Endometrial microvascular endothelial cells (primary cell): ENCODE results near the gene CHRND. TPM values are rescaled to one million over a fixed set of nuclear protein-coding genes. Genes with fewer than 3 reads are reported as not detected.
"Not testable (repeated sequence)": the region's sequence is repeated elsewhere in the genome, so short reads cannot be mapped to it uniquely, and the experiment has no call there.

Experiments used
- in situ Hi-C: cut with HindIII; loops from 2 replicates; pipeline ENCODE4 v1.10.0; 2017; ENCODE audit warnings: low sequenced_read_pairs, low pct_unique_long_range_greater_than_20kb; ENCODE audit errors: inconsistent ontology term
- total RNA-seq: library from RNA; depleted of rRNA; stranded (reverse); fragments of >200 nt; gene quantifications from one replicate; pipeline ENCODE4 v1.2.3, GENCODE V29; 2015; ENCODE audit errors: inconsistent ontology term

CHRND gene
- total RNA-seq, 1 donor from 2014 or later = not detected

GRCh38 chr2:232551776-232552175 is 25.8 kb downstream of the CHRND start:
- in situ Hi-C loops = no loop called here

DNA sequence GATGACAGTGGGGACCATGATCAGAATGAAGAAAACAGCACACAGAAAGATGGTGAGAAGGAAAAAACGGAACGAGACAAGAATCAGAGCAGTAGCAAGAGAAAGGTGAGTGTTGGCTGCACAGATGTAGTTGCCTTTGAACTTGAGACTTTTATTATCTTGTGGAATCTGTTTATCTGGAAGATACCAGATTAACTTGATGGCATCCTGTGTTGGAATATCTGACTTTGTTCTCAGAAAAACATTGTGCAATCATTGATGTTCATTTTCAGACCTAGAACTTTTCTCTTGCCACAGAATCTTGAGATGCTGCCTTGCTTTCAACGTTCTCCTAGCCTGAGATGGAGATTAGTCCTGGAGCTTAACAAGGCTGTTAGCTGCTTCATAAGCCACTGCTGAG is 30.5 kb downstream of the CHRND start:
- in situ Hi-C loops = no loop called here

DNA sequence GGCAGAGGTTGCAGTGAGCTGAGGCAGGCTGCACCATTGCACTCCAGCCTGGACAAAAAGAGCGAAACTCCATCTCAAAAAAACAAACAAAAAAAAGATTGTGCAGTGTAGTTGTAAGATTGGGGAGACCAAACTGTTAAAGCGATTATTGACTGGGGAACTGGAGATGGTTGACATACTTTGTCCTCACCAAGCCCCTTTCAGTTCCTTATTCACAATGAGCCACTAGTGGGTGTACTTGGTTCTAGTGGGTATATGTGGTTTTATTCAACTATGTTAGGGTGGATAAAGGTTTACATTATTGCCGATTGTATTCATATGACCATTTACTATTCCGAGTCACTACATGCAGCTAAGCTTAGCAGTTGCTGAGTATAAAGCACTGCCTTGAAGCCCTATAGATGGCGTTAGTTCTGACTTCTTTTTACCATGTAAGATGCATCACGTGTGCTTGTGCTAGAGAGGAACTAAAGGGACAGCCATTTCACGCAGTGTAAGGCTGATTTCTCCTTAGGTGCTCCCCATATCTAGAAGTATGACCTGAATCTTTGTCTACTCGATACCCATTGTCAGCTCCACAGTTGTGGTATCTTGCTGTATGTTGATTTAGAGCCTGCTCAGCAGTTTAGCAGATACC is 36.7 kb downstream of the CHRND start:
- in situ Hi-C loops = no loop called here

- in situ Hi-C loops = no loop called here
These were observed 37.6 kb downstream of the CHRND start for GRCh38 chr2:232563580-232563979.

DNA sequence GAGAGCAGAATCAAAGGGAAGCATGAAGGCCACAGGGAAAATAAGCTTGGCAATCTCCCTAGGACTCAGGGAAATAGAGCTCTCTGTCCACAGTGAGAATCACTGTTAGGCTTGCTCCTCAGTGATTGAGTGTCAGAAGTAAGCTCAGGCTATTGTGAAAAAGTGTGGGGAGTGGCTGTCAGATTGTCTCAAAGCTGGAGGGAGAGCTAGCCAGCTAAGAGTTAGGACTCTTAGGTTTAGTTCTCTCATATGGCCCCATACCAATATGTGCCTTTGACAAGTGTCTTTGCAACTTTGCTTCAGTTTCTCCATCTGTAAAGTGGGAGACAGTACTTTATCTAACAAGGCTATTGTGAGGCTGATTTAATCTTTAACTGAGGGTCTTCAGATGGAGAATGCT is 41.8 kb downstream of the CHRND start:
- in situ Hi-C loops = no loop called here

DNA sequence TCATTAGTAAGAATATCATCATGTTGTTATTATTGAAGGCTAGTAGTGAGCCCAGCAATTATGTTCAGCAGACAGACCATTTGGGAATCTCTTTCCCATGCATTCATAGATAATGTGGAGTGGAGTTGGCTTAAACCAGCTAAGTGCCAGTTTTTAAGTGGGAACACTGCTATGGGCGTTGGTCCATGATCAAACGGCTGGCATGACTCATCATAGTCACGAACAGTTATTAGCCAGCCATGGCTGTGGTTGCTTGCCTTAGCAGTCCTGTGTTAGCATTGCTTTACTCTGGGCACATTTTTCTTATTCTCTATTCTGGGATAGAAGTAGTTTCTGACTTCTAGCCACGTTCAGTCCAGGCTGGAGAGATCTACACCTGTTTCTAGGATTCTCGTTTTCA is 42.2 kb downstream of the CHRND start:
- in situ Hi-C loops = no loop called here

- in situ Hi-C loops = no loop called here
These were observed 43.6 kb downstream of the CHRND start for GRCh38 chr2:232569541-232569940.

DNA sequence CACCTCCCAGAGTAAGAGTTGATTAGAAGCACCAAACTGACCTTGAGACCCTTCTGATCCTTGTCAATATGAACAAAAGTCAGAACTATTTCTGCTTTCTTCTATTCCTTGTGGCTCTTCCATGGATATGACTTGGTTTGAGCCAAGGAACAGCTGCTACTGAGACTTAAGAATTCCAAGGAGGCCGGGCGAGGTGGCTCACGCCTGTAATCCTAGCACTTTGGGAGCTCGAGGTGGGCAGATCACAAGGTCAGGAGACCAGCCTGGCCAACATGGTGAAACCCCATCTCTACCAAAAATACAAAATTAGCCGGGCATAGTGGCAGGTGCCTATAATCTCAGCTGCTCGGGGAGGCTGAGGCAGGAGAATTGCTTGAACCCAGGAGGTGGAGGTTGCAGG is 44.5 kb downstream of the CHRND start:
- in situ Hi-C loops = not testable (repeated sequence)

- in situ Hi-C loops = no loop called here
These were observed 45.1 kb downstream of the CHRND start for GRCh38 chr2:232571026-232571474.

GRCh38 chr2:232573042-232573441 is 47.1 kb downstream of the CHRND start:
- in situ Hi-C loops = no loop called here

GRCh38 chr2:232573771-232574435 is 47.9 kb downstream of the CHRND start:
- in situ Hi-C loops = no loop called here

DNA sequence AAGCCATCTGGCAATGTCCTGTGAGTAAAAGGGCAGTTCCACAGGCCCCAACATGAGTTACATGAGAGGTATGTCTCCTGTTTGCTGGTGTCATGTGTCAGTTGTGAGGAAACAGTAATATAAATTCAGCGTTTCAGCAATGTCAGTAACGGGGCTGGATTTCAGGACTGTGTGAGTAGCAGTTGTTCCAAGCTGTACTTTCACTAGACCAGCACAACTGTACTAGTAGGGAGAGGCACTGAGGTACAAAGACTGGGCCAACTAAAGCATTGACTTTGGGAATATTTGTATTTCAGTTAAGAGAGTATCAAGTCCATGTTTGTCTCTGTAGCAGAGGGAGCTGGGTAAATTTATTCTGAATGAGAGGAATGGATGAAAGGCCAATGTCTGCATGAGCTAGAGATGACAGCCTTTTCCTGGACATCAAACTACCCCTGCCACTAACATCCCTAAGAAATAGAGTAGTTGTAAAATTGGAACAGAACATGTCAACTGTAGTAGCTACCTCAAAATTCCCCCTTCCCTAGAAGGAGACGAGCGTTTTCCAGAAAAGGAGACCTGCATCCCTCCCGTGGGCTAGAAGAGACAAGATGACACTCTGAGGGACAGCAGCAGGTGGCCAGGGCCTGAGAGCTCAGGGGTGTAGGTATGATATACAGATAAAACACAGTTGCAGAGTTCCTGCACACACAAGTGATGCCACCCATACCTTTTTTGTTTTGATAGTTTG is 48.9 kb downstream of the CHRND start:
- in situ Hi-C loops = no loop called here

GRCh38 chr2:232575404-232575746 is 49.4 kb downstream of the CHRND start:
- in situ Hi-C loops = no loop called here

DNA sequence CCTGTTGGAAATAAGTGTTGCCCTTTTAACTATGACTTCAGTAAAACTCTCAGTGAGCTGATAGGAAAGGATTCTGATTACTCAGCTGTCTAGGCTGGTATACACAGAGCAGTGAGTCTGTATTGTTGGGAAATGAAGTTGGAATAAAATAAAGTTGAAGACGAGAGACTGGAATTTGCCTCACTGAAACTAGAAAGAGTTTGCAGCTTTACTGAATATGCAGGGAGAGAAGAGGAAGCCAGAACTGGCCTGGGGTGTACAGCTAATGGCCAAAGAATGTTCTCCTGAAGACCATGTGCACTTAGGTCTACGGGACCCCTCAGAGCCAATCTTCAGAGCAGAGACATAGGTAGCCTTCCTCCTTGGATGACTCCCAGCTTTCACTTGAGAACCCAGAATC is 51.0 kb downstream of the CHRND start:
- in situ Hi-C loops = no loop called here

GRCh38 chr2:232577841-232578240 is 51.9 kb downstream of the CHRND start:
- in situ Hi-C loops = no loop called here

- in situ Hi-C loops = no loop called here
These were observed 52.7 kb downstream of the CHRND start for GRCh38 chr2:232578626-232579025.

- in situ Hi-C loops = no loop called here
These were observed 54.7 kb downstream of the CHRND start for GRCh38 chr2:232580648-232580981.

DNA sequence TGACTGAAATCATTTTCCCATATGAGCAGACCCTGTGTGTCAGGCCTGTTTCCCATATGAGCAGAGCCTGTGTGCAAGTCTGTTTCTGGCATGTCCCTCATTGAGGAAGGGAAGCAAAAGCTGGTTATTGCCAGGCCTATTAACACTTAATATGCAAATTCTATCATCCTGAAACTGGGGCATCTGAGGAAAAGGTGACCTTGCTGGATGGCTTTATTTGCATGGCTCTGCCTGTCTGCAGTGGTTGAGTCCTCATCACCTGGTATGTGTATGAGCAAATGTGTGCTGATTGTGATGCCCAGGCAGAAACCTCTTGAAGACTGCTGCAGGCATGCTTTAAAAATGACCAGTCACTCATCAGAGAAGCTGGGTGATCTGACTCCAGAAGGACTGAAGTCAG is 55.8 kb downstream of the CHRND start:
- in situ Hi-C loops = no loop called here

GRCh38 chr2:232584238-232584637 is 58.3 kb downstream of the CHRND start:
- in situ Hi-C loops = no loop called here
